ENCODE data around the gene CCDC152. TPM values are rescaled to one million over a fixed set of nuclear protein-coding genes. Genes with fewer than 3 reads are reported as not detected.
A peak's percentile ranks its signal among the peaks of the same experiment; 100 is the strongest.

The CCDC152 gene
- total RNA-seq, 1 experiment from 2014 or later, result not detected

DNA sequence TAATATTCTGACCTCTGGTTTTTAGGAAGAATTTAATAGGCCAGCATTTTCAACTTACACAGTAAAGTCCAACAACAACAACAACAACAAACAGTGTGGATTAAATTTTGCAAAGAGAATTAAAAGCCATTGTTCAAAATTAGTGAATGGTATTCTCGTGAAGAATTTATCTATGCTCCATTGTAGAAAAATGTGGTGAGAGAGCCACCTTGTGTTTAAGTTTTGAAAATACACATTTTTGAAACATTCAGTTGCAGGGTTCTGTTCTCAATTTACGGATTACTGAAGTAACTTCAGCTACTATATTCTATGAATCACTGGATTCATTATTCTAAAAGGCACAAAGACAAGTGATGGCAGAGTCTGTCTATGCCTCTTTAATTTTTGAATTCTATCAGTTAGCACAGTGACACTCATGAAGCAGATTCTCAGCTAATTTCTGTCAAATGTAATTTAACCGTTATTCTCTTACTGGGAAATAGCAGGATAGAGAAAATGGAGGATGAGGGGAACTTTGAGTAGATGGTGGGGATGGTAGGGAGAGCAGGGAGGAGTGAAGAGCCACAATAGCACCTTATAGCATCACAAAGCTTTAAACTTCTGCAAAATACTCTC is 11.0 kb downstream of the CCDC152 start:
- no TSS peak for BruUV-seq (replicated peaks)
- no peak overlapping the region for H2AFZ ChIP-seq (ENCODE audit: low read length)
- H3K9me2 ChIP-seq (replicated peaks; ENCODE audit: low read length), result no peaks in the 10 kb centered on the region
- no peak overlapping the region for H3K27ac ChIP-seq (ENCODE audit: low read length)
- H3K9ac ChIP-seq (ENCODE audit: low read length), result no peak overlapping the region
- ChIA-PET CTCF (interaction anchor here (0.5 to 1.5 kb wide), 4 partner anchors 111 to 710 kb away, joined by 3 to 5 read pairs (median 4); no protein-coding TSS in a partner anchor), POLR2A (ENCODE audit: unreplicated experiment) (no interaction called here)
- peaks cover 16% of the 10 kb centered on the region for H3K4me1 ChIP-seq (ENCODE audit: insufficient read depth, low read length)
- no peaks in the 10 kb centered on the region for H3K36me3 ChIP-seq (ENCODE audit: low read depth, low read length)
- H3K4me2 ChIP-seq (ENCODE audit: low read length), result no peak overlapping the region
- H3F3A ChIP-seq (ENCODE audit: low read length, unreplicated experiment), result no peaks in the 10 kb centered on the region
- no peaks in the 10 kb centered on the region for H3K9me3 ChIP-seq (ENCODE audit: low read length)
- DNase-seq, result peak; percentile 74
- ATAC-seq, result peak; percentile 57
- no peaks in the 10 kb centered on the region for H3K27me3 ChIP-seq (ENCODE audit: low read length)
- no peaks in the 10 kb centered on the region for H3K79me2 ChIP-seq (ENCODE audit: low read length)
- intact Hi-C loops (cut with micrococcal nuclease), result loop anchor here (1.0 to 5.0 kb wide), 7 partner anchors 111 to 911 kb away; partner anchors contain the start of genes FBXO4 and GHR
- H4K20me1 ChIP-seq (ENCODE audit: low read length), result no peaks in the 10 kb centered on the region
- no peak overlapping the region for H3K4me3 ChIP-seq (ENCODE audit: low read length)
- TF ChIP-seq EZH2phosphoT487 (IDR thresholded peaks at IDR 0.05; ENCODE audit: borderline replicate concordance, low read length), result no peak
- TF ChIP-seq EZH2 (IDR thresholded peaks at IDR 0.05; ENCODE audit: low read length, unreplicated experiment), result no peak
- TF ChIP-seq, protein P1, sequence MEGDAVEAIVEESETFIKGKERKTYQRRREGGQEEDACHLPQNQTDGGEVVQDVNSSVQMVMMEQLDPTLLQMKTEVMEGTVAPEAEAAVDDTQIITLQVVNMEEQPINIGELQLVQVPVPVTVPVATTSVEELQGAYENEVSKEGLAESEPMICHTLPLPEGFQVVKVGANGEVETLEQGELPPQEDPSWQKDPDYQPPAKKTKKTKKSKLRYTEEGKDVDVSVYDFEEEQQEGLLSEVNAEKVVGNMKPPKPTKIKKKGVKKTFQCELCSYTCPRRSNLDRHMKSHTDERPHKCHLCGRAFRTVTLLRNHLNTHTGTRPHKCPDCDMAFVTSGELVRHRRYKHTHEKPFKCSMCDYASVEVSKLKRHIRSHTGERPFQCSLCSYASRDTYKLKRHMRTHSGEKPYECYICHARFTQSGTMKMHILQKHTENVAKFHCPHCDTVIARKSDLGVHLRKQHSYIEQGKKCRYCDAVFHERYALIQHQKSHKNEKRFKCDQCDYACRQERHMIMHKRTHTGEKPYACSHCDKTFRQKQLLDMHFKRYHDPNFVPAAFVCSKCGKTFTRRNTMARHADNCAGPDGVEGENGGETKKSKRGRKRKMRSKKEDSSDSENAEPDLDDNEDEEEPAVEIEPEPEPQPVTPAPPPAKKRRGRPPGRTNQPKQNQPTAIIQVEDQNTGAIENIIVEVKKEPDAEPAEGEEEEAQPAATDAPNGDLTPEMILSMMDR (conservative IDR thresholded peaks at IDR 0.05; ENCODE audit: low read depth, low read length), result peak; percentile 89

GRCh38 chr5:42768106-42768504 is 11.5 kb downstream of the CCDC152 start:
- TF ChIP-seq, protein P1 (conservative IDR thresholded peaks at IDR 0.05; ENCODE audit: low read depth, low read length), result no peak
- no peak for TF ChIP-seq EZH2phosphoT487 (IDR thresholded peaks at IDR 0.05; ENCODE audit: borderline replicate concordance, low read length)
- no peak for TF ChIP-seq EZH2 (IDR thresholded peaks at IDR 0.05; ENCODE audit: low read length, unreplicated experiment)
- Histone ChIP-seq H3K27ac (ENCODE audit: low read length) (no peak overlapping the region), H3K9me2 (replicated peaks; ENCODE audit: low read length) (no peaks in the 10 kb centered on the region), H3F3A (ENCODE audit: low read length, unreplicated experiment) (no peaks in the 10 kb centered on the region), H3K36me3 (ENCODE audit: low read depth, low read length) (no peaks in the 10 kb centered on the region), H2AFZ (ENCODE audit: low read length) (no peak overlapping the region), H4K20me1 (ENCODE audit: low read length) (no peaks in the 10 kb centered on the region), H3K9ac (ENCODE audit: low read length) (no peak overlapping the region), H3K4me1 (ENCODE audit: insufficient read depth, low read length) (peaks cover 20% of the 10 kb centered on the region), H3K9me3 (ENCODE audit: low read length) (no peaks in the 10 kb centered on the region), H3K4me2 (ENCODE audit: low read length) (no peak overlapping the region), H3K27me3 (ENCODE audit: low read length) (no peaks in the 10 kb centered on the region), H3K79me2 (ENCODE audit: low read length) (no peaks in the 10 kb centered on the region), H3K4me3 (ENCODE audit: low read length) (no peak overlapping the region)
- ATAC-seq (no peak), DNase-seq (no peak)
- ChIA-PET POLR2A (ENCODE audit: unreplicated experiment) (no interaction called here), CTCF (interaction anchor here (0.5 to 1.5 kb wide), 3 partner anchors 111 to 710 kb away, joined by 3 to 5 read pairs (median 4); no protein-coding TSS in a partner anchor)
- intact Hi-C loops (cut with micrococcal nuclease), result loop anchor here (5.0 kb wide), 2 partner anchors 181 to 761 kb away; no protein-coding TSS in a partner anchor
- no TSS peak for BruUV-seq (replicated peaks)

DNA sequence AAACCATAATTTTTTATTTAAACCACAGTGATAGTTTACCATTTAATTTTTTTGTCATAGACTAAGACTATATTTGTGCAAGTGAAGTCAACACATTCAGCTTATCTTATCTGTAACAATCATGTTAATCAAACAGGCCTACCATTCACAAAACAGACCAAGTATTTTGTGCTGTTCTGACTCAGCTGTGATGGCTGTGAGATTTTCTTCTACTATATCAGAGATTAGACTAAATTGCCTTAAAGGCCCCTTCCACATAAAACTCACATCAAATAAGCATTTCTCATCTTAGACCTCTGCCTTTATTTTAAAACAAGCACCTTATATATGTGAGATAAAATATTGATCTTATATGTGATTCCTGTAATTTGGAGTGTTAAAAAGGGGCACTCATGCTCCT is 13.4 kb downstream of the CCDC152 start:
- ChIA-PET CTCF (no interaction called here), POLR2A (ENCODE audit: unreplicated experiment) (no interaction called here)
- H3K27ac ChIP-seq (ENCODE audit: low read length), result no peak overlapping the region
- DNase-seq (no peak), ATAC-seq (no peak)
- intact Hi-C loops (cut with micrococcal nuclease), result no loop called here
- H3K9ac ChIP-seq (ENCODE audit: low read length), result no peak overlapping the region
- no peaks in the 10 kb centered on the region for H3K36me3 ChIP-seq (ENCODE audit: low read depth, low read length)
- H3K9me3 ChIP-seq (ENCODE audit: low read length), result no peaks in the 10 kb centered on the region
- no peak overlapping the region for H2AFZ ChIP-seq (ENCODE audit: low read length)
- H3K4me3 ChIP-seq (ENCODE audit: low read length), result no peak overlapping the region
- BruUV-seq (replicated peaks), result no TSS peak
- no peaks in the 10 kb centered on the region for H4K20me1 ChIP-seq (ENCODE audit: low read length)
- TF ChIP-seq EZH2 (IDR thresholded peaks at IDR 0.05; ENCODE audit: low read length, unreplicated experiment), result no peak
- TF ChIP-seq EZH2phosphoT487 (IDR thresholded peaks at IDR 0.05; ENCODE audit: borderline replicate concordance, low read length), result no peak
- TF ChIP-seq, protein P1 (conservative IDR thresholded peaks at IDR 0.05; ENCODE audit: low read depth, low read length), result no peak
- peaks cover 24% of the 10 kb centered on the region for H3K4me1 ChIP-seq (ENCODE audit: insufficient read depth, low read length)
- H3K9me2 ChIP-seq (replicated peaks; ENCODE audit: low read length), result no peaks in the 10 kb centered on the region
- no peak overlapping the region for H3K4me2 ChIP-seq (ENCODE audit: low read length)
- no peaks in the 10 kb centered on the region for H3K27me3 ChIP-seq (ENCODE audit: low read length)
- H3K79me2 ChIP-seq (ENCODE audit: low read length), result no peaks in the 10 kb centered on the region
- H3F3A ChIP-seq (ENCODE audit: low read length, unreplicated experiment), result no peaks in the 10 kb centered on the region
